GM23338 (cell line): ENCODE data around the gene NTN3. TPM values are rescaled to one million over a fixed set of nuclear protein-coding genes. Genes with fewer than 3 reads are reported as not detected.

Experiments
- ATAC-seq: fragments of 200-7000 bp; cut with Tn5 transposase; 3 replicates; pipeline ENCODE4 v1.9.1; 2020
- DNase-seq: peaks from one replicate; pipeline ENCODE4 v3.0.0-alpha.2; 2015; ENCODE audit warnings: low spot score
- H2AFZ ChIP-seq: fragments of 200-600 bp; sonication (generic); 2 replicates; pipeline ENCODE4 v1.8.0; 2016; ENCODE audit warnings: antibody characterized with exemption, mild to moderate bottlenecking, moderate library complexity
- H3F3A ChIP-seq: fragments of 200-600 bp; sonication (generic); replicated peaks from 2 replicates; pipeline ENCODE4 v1.8.0; 2017; ENCODE audit warnings: antibody characterized with exemption, mixed run types, low read depth
- H3K27ac ChIP-seq: fragments of 200-600 bp; sonication (generic); 2 replicates; pipeline ENCODE4 v1.6.1; 2016; ENCODE audit warnings: low read depth
- H3K27me3 ChIP-seq: fragments of 200-600 bp; sonication (generic); 2 replicates; pipeline ENCODE4 v1.8.0; 2016; ENCODE audit warnings: mild to moderate bottlenecking, mixed run types, moderate library complexity; ENCODE audit not compliant: insufficient read depth
- H3K36me3 ChIP-seq: fragments of 200-600 bp; sonication (generic); 2 replicates; pipeline ENCODE4 v1.8.0; 2016; ENCODE audit warnings: mild to moderate bottlenecking; ENCODE audit not compliant: insufficient read depth
- H3K4me1 ChIP-seq: fragments of 200-600 bp; sonication (generic); 2 replicates; pipeline ENCODE4 v1.8.0; 2016; ENCODE audit warnings: mild to moderate bottlenecking, moderate library complexity; ENCODE audit not compliant: insufficient read depth
- H3K4me2 ChIP-seq: fragments of 200-600 bp; sonication (generic); 2 replicates; pipeline ENCODE4 v1.7.1; 2017; ENCODE audit warnings: mixed run types
- H3K4me3 ChIP-seq: fragments of 200-600 bp; sonication (generic); 2 replicates; pipeline ENCODE4 v1.6.1; 2016; ENCODE audit warnings: mixed run types
- H3K79me2 ChIP-seq: fragments of 200-600 bp; sonication (generic); replicated peaks from 2 replicates; pipeline ENCODE4 v1.8.0; 2017; ENCODE audit warnings: mild to moderate bottlenecking; ENCODE audit not compliant: insufficient read depth
- H3K9me2 ChIP-seq: fragments of 200-600 bp; sonication (generic); 2 replicates; pipeline ENCODE4 v1.8.0; 2017; ENCODE audit not compliant: insufficient read depth
- H4K20me1 ChIP-seq: fragments of 200-600 bp; sonication (generic); replicated peaks from 2 replicates; pipeline ENCODE4 v1.8.0; 2017; ENCODE audit warnings: mild to moderate bottlenecking; ENCODE audit not compliant: insufficient read depth
- H3K27ac Mint-ChIP-seq: 2 replicates; pipeline ENCODE4 v1.8.0; 2020; ENCODE audit warnings: inconsistent platforms, mild to moderate bottlenecking, moderate library complexity, mixed read lengths
- H3K27me3 Mint-ChIP-seq: 3 replicates; pipeline ENCODE4 v1.8.0; 2022; ENCODE audit warnings: low read depth, mild to moderate bottlenecking, moderate library complexity, mixed read lengths, inconsistent platforms; ENCODE audit not compliant: insufficient read depth, poor library complexity
- H3K36me3 Mint-ChIP-seq: 3 replicates; pipeline ENCODE4 v1.8.0; 2021; ENCODE audit warnings: low read depth, mild to moderate bottlenecking, inconsistent platforms, moderate library complexity, mixed read lengths
- H3K4me1 Mint-ChIP-seq: 3 replicates; pipeline ENCODE4 v1.8.0; 2020; ENCODE audit warnings: mild to moderate bottlenecking, inconsistent platforms, mixed read lengths
- H3K4me3 Mint-ChIP-seq: 3 replicates; pipeline ENCODE4 v1.8.0; 2021; ENCODE audit warnings: moderate library complexity, mild to moderate bottlenecking, inconsistent platforms, mixed read lengths
- H3K9me3 Mint-ChIP-seq: 3 replicates; pipeline ENCODE4 v1.8.0; 2020; ENCODE audit warnings: moderate library complexity, mild to moderate bottlenecking, inconsistent platforms, mixed read lengths
- CREB1 ChIP-seq: fragments of 250-450 bp; sonication (Bioruptor Pico); IDR thresholded peaks from 2 replicates; pipeline ENCODE4 v1.5.0; 2020; ENCODE audit warnings: low read depth, mild to moderate bottlenecking, moderate library complexity
- CTCF ChIP-seq, 2 experiments: fragments of 200-600 bp in 1 of 2; sonication (generic) in 1 of 2; conservative IDR thresholded peaks; 2 replicates each; pipeline versions ENCODE4 v1.5.1 to v1.6.1; 2016 to 2017; ENCODE audit warnings: antibody characterized with exemption in 2 of 2, low read depth in 2 of 2, mild to moderate bottlenecking in 2 of 2, moderate library complexity in 1 of 2
- ETS1 ChIP-seq: IDR thresholded peaks from 2 replicates; pipeline ENCODE4 v1.6.1; 2016; ENCODE audit warnings: antibody characterized with exemption
- EZH2 ChIP-seq: fragments of 200-600 bp; sonication (generic); IDR thresholded peaks from one replicate; pipeline ENCODE4 v1.8.0; 2017; ENCODE audit warnings: antibody characterized with exemption, mild to moderate bottlenecking, low read depth; ENCODE audit not compliant: unreplicated experiment
- EZH2phosphoT487 ChIP-seq: fragments of 200-600 bp; sonication (generic); IDR thresholded peaks from one replicate; pipeline ENCODE4 v1.8.1; 2018; ENCODE audit warnings: antibody characterized with exemption; ENCODE audit not compliant: unreplicated experiment
- JUNB ChIP-seq: IDR thresholded peaks from one replicate; pipeline ENCODE4 v1.6.1; 2016; ENCODE audit warnings: antibody characterized with exemption; ENCODE audit not compliant: unreplicated experiment
- NANOG ChIP-seq: IDR thresholded peaks from 2 replicates; pipeline ENCODE4 v1.6.1; 2016; ENCODE audit warnings: antibody characterized with exemption, borderline replicate concordance
- POLR2AphosphoS5 ChIP-seq: IDR thresholded peaks from 2 replicates; pipeline ENCODE4 v1.6.1; 2016; ENCODE audit warnings: antibody characterized with exemption, low read depth
- REST ChIP-seq: IDR thresholded peaks from one replicate; pipeline ENCODE4 v1.6.1; 2018; ENCODE audit warnings: antibody characterized with exemption; ENCODE audit not compliant: unreplicated experiment
- STAT1 ChIP-seq: IDR thresholded peaks from one replicate; pipeline ENCODE4 v1.6.1; 2016; ENCODE audit warnings: antibody characterized with exemption; ENCODE audit not compliant: unreplicated experiment
- ZNF114 ChIP-seq: fragments of 250-450 bp; sonication (Bioruptor Pico); IDR thresholded peaks from 2 replicates; pipeline ENCODE4 v1.5.0; 2020; ENCODE audit warnings: mild to moderate bottlenecking, moderate library complexity
- ZNF331 ChIP-seq: fragments of 250-450 bp; sonication (Bioruptor Pico); IDR thresholded peaks from 2 replicates; pipeline ENCODE4 v1.5.0; 2020; ENCODE audit warnings: low read depth, mild to moderate bottlenecking, moderate library complexity
- ZNF462 ChIP-seq: fragments of 250-450 bp; sonication (Bioruptor Pico); IDR thresholded peaks from 2 replicates; pipeline ENCODE4 v1.5.0; 2020; ENCODE audit warnings: mild to moderate bottlenecking, moderate library complexity
- polyA plus RNA-seq: library from polyadenylated mRNA; unstranded; fragments of >200 nt; fragmentation: Nextera tagmentation; extraction: Ambion mirVana; gene quantifications from 2 replicates; pipeline ENCODE4 v1.2.1, GENCODE V29; 2016
- total RNA-seq: library from RNA; depleted of rRNA; stranded (reverse); fragments of >200 nt; shearing (Covaris generic); gene quantifications from 2 replicates; pipeline ENCODE4 v1.2.3, GENCODE V29; 2014

The NTN3 gene
- total and polyA plus RNA-seq, 2 experiments from 2014 or later, result 0.10 to 1.7 TPM

- peaks cover 4% of the 10 kb centered on the region; the same call in 1 of the 2 replicates for H3F3A ChIP-seq
- peak overlapping the region; percentile 50; the same call in 2 of the 3 replicates for H3K4me3 Mint-ChIP-seq
- peak overlapping the region; percentile 69; the same call in 1 of the 2 replicates for H3K4me3 ChIP-seq
- peaks cover 7% of the 10 kb centered on the region; the same call in 1 of the 2 replicates for H3K4me1 ChIP-seq
- no peaks in the 10 kb centered on the region for H3K79me2 ChIP-seq
- H3K27me3 Mint-ChIP-seq, result peaks cover 5% of the 10 kb centered on the region
- H3K9me2 ChIP-seq, result no peaks in the 10 kb centered on the region
- no peaks in the 10 kb centered on the region for H3K9me3 Mint-ChIP-seq
- no peak for TF ChIP-seq ETS1
- TF ChIP-seq STAT1, result no peak
- no peak for TF ChIP-seq ZNF331 (CRISPR knock-in tag)
- no peak for TF ChIP-seq ZNF114 (CRISPR knock-in tag)
- TF ChIP-seq ZNF462 (CRISPR knock-in tag), result no peak
- no peak for TF ChIP-seq REST
- TF ChIP-seq POLR2AphosphoS5, result no peak
- TF ChIP-seq CREB1 (CRISPR knock-in tag), result no peak
- TF ChIP-seq NANOG, result no peak
- TF ChIP-seq EZH2phosphoT487, result no peak
- TF ChIP-seq JUNB, result no peak
- no peak for TF ChIP-seq CTCF (conservative IDR thresholded peaks at IDR 0.05; ENCODE audit: low read depth in 2 of 2)
- no peak for TF ChIP-seq EZH2
- peak overlapping the region; percentile 92; the same call in 1 of the 2 replicates for H2AFZ ChIP-seq
- no peak overlapping the region for H3K27ac ChIP-seq
- H3K36me3 Mint-ChIP-seq, result peaks cover 6% of the 10 kb centered on the region; the same call in 1 of the 3 replicates
- H3K36me3 ChIP-seq, result no peaks in the 10 kb centered on the region
- no peaks in the 10 kb centered on the region; the same call in 1 of the 2 replicates for H4K20me1 ChIP-seq
- no peaks in the 10 kb centered on the region for H3K27me3 ChIP-seq
- H3K4me1 Mint-ChIP-seq, result peaks cover 5% of the 10 kb centered on the region
- DNase-seq, result no peak
- no peak for ATAC-seq
- peak overlapping the region; percentile 88 for H3K4me2 ChIP-seq
- H3K27ac Mint-ChIP-seq, result no peak overlapping the region
Measured at GRCh38 chr16:2501946-2502895, 31.1 kb downstream of the NTN3 start.
